ENCODE data around the gene NPSR1.

DNA sequence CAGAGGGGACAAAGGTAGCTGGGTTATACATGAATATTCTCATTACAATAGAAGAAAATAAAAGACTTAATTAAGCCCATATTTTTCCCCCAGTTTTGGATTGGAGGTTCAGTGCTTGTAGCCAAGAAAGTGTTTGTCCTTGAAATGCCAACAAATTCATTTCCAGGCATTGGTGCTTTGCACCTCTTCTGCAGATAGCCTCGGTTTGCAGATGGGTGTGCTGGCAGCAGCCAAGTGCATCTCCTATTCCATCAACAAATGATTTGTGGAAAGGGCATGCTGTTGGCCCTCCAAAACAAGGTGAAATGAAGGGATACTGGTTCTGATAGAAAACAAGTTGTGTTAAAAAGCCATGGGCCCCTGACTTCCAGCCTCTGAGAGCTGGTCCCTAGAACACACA lies 192.0 kb downstream of the NPSR1 start:
- no peak for TF ChIP-seq YY1 (IDR thresholded peaks at IDR 0.05)
- TF ChIP-seq, protein P1, sequence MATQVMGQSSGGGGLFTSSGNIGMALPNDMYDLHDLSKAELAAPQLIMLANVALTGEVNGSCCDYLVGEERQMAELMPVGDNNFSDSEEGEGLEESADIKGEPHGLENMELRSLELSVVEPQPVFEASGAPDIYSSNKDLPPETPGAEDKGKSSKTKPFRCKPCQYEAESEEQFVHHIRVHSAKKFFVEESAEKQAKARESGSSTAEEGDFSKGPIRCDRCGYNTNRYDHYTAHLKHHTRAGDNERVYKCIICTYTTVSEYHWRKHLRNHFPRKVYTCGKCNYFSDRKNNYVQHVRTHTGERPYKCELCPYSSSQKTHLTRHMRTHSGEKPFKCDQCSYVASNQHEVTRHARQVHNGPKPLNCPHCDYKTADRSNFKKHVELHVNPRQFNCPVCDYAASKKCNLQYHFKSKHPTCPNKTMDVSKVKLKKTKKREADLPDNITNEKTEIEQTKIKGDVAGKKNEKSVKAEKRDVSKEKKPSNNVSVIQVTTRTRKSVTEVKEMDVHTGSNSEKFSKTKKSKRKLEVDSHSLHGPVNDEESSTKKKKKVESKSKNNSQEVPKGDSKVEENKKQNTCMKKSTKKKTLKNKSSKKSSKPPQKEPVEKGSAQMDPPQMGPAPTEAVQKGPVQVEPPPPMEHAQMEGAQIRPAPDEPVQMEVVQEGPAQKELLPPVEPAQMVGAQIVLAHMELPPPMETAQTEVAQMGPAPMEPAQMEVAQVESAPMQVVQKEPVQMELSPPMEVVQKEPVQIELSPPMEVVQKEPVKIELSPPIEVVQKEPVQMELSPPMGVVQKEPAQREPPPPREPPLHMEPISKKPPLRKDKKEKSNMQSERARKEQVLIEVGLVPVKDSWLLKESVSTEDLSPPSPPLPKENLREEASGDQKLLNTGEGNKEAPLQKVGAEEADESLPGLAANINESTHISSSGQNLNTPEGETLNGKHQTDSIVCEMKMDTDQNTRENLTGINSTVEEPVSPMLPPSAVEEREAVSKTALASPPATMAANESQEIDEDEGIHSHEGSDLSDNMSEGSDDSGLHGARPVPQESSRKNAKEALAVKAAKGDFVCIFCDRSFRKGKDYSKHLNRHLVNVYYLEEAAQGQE (IDR thresholded peaks at IDR 0.05) = no peak
- TF ChIP-seq, protein P2, sequence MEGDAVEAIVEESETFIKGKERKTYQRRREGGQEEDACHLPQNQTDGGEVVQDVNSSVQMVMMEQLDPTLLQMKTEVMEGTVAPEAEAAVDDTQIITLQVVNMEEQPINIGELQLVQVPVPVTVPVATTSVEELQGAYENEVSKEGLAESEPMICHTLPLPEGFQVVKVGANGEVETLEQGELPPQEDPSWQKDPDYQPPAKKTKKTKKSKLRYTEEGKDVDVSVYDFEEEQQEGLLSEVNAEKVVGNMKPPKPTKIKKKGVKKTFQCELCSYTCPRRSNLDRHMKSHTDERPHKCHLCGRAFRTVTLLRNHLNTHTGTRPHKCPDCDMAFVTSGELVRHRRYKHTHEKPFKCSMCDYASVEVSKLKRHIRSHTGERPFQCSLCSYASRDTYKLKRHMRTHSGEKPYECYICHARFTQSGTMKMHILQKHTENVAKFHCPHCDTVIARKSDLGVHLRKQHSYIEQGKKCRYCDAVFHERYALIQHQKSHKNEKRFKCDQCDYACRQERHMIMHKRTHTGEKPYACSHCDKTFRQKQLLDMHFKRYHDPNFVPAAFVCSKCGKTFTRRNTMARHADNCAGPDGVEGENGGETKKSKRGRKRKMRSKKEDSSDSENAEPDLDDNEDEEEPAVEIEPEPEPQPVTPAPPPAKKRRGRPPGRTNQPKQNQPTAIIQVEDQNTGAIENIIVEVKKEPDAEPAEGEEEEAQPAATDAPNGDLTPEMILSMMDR (IDR thresholded peaks at IDR 0.05; ENCODE audit: low read depth, low read length, missing input control) = no peak
- TF ChIP-seq, protein P3, sequence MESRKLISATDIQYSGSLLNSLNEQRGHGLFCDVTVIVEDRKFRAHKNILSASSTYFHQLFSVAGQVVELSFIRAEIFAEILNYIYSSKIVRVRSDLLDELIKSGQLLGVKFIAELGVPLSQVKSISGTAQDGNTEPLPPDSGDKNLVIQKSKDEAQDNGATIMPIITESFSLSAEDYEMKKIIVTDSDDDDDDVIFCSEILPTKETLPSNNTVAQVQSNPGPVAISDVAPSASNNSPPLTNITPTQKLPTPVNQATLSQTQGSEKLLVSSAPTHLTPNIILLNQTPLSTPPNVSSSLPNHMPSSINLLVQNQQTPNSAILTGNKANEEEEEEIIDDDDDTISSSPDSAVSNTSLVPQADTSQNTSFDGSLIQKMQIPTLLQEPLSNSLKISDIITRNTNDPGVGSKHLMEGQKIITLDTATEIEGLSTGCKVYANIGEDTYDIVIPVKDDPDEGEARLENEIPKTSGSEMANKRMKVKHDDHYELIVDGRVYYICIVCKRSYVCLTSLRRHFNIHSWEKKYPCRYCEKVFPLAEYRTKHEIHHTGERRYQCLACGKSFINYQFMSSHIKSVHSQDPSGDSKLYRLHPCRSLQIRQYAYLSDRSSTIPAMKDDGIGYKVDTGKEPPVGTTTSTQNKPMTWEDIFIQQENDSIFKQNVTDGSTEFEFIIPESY (IDR thresholded peaks at IDR 0.05) = no peak
